ENCODE measurements around the gene S1PR3.

DNA sequence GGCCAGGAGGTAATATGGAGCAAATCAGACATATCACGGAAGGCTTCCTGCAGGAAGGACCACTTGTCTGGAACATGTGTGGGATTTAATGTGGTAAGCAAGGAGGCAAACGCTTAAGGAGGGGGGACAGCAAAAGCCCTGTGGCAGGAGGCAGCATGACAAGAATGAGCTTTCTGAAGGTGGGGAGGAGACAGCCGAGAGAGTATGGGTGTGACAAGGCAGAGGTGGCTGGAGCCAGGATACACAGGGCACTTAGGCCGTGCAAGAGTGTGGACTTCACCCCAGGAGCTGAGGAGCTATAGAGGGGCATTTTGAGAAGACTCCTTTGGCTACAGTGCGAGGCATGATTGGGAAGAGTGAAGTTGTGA, 14.4 kb upstream of the S1PR3 start:
- TF ChIP-seq, protein P1, sequence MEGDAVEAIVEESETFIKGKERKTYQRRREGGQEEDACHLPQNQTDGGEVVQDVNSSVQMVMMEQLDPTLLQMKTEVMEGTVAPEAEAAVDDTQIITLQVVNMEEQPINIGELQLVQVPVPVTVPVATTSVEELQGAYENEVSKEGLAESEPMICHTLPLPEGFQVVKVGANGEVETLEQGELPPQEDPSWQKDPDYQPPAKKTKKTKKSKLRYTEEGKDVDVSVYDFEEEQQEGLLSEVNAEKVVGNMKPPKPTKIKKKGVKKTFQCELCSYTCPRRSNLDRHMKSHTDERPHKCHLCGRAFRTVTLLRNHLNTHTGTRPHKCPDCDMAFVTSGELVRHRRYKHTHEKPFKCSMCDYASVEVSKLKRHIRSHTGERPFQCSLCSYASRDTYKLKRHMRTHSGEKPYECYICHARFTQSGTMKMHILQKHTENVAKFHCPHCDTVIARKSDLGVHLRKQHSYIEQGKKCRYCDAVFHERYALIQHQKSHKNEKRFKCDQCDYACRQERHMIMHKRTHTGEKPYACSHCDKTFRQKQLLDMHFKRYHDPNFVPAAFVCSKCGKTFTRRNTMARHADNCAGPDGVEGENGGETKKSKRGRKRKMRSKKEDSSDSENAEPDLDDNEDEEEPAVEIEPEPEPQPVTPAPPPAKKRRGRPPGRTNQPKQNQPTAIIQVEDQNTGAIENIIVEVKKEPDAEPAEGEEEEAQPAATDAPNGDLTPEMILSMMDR (conservative IDR thresholded peaks at IDR 0.05; ENCODE audit: low read length) = no peak
- no peak for TF ChIP-seq EZH2phosphoT487 (IDR thresholded peaks at IDR 0.05; ENCODE audit: borderline replicate concordance, low read depth, low read length)

Measured in OCI-LY7 (cell line).